Measurements from ENCODE around the gene AGTRAP.

The AGTRAP gene

GRCh38 chr1:11719313-11720032, 16.5 kb upstream of the AGTRAP start:
- no peaks in the 10 kb centered on the region for H3K36me3 ChIP-seq (ENCODE audit: insufficient read depth, low read length)
- peak; percentile 91 for ATAC-seq (ENCODE audit: insufficient read depth, low read depth)
- peak overlapping the region; percentile 55 for H3K9ac ChIP-seq (ENCODE audit: low read depth, low read length)
- H3K4me2 ChIP-seq (ENCODE audit: insufficient read depth, low read length), result peak overlapping the region; percentile 70
- H3K4me1 ChIP-seq (ENCODE audit: insufficient read depth, low read length), result peaks cover 14% of the 10 kb centered on the region
- H3K4me3 ChIP-seq (ENCODE audit: low read depth in 1 of 2, low read length in 2 of 2), result peak overlapping the region; percentile 4 to 56; a peak in 3 of 4 replicates
- TF ChIP-seq, protein P1, sequence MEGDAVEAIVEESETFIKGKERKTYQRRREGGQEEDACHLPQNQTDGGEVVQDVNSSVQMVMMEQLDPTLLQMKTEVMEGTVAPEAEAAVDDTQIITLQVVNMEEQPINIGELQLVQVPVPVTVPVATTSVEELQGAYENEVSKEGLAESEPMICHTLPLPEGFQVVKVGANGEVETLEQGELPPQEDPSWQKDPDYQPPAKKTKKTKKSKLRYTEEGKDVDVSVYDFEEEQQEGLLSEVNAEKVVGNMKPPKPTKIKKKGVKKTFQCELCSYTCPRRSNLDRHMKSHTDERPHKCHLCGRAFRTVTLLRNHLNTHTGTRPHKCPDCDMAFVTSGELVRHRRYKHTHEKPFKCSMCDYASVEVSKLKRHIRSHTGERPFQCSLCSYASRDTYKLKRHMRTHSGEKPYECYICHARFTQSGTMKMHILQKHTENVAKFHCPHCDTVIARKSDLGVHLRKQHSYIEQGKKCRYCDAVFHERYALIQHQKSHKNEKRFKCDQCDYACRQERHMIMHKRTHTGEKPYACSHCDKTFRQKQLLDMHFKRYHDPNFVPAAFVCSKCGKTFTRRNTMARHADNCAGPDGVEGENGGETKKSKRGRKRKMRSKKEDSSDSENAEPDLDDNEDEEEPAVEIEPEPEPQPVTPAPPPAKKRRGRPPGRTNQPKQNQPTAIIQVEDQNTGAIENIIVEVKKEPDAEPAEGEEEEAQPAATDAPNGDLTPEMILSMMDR (IDR thresholded peaks at IDR 0.05; ENCODE audit: borderline replicate concordance, extremely low read depth, low read length, poor library complexity, severe bottlenecking), result peak; percentile 98
- TF ChIP-seq EZH2 (IDR thresholded peaks at IDR 0.05; ENCODE audit: borderline replicate concordance, low read depth, low read length, severe bottlenecking), result no peak
- peak overlapping the region; percentile 86 for H2AFZ ChIP-seq (ENCODE audit: low read depth, low read length)
- no peaks in the 10 kb centered on the region for H4K20me1 ChIP-seq (ENCODE audit: insufficient read depth, low read length)
- no peaks in the 10 kb centered on the region for H3K79me2 ChIP-seq (ENCODE audit: insufficient read depth, low read length)
- DNase-seq, result peak; percentile 82
- peak overlapping the region; percentile 65 for H3K27ac ChIP-seq (ENCODE audit: low read length)
- H3K27me3 ChIP-seq (ENCODE audit: insufficient read depth, low read length, poor library complexity), result no peaks in the 10 kb centered on the region
- H3K9me3 ChIP-seq (ENCODE audit: insufficient read depth, low read length, severe bottlenecking), result no peaks in the 10 kb centered on the region

DNA sequence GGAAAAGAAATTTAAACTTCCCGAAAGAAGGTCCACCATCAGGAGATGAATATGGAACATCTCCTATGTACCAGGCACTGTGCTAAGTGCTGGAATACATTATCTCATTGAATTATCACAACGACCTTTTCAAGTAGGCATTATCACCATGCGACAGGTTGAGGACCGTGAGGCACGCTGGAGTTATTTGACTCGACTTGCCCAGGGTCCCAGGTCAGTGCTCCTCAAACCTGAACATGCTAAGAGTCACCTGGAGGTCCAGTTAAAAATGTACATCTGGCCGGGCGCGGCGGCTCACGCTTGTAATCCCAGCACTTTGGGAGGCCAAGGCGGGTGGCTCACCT, 15.9 kb upstream of the AGTRAP start:
- peak overlapping the region; percentile 55 for H3K9ac ChIP-seq (ENCODE audit: low read depth, low read length)
- H3K9me3 ChIP-seq (ENCODE audit: insufficient read depth, low read length, severe bottlenecking), result no peaks in the 10 kb centered on the region
- peak overlapping the region; percentile 86 for H2AFZ ChIP-seq (ENCODE audit: low read depth, low read length)
- DNase-seq, result no peak
- H3K79me2 ChIP-seq (ENCODE audit: insufficient read depth, low read length), result no peaks in the 10 kb centered on the region
- H3K27ac ChIP-seq (ENCODE audit: low read length), result peak overlapping the region; percentile 65; the same call in 1 of the 2 replicates
- H3K4me2 ChIP-seq (ENCODE audit: insufficient read depth, low read length), result peak overlapping the region; percentile 70
- no peaks in the 10 kb centered on the region for H3K27me3 ChIP-seq (ENCODE audit: insufficient read depth, low read length, poor library complexity)
- H4K20me1 ChIP-seq (ENCODE audit: insufficient read depth, low read length), result no peaks in the 10 kb centered on the region
- H3K4me3 ChIP-seq (ENCODE audit: low read depth in 1 of 2, low read length in 2 of 2), result peak overlapping the region in 1 of 2 experiments; percentile 56; a peak in 2 of 4 replicates
- no peak for ATAC-seq (ENCODE audit: insufficient read depth, low read depth)
- no peaks in the 10 kb centered on the region for H3K36me3 ChIP-seq (ENCODE audit: insufficient read depth, low read length)
- TF ChIP-seq, protein P1 (IDR thresholded peaks at IDR 0.05; ENCODE audit: borderline replicate concordance, extremely low read depth, low read length, poor library complexity, severe bottlenecking), result no peak
- TF ChIP-seq EZH2 (IDR thresholded peaks at IDR 0.05; ENCODE audit: borderline replicate concordance, low read depth, low read length, severe bottlenecking), result no peak
- H3K4me1 ChIP-seq (ENCODE audit: insufficient read depth, low read length), result peaks cover 14% of the 10 kb centered on the region

DNA sequence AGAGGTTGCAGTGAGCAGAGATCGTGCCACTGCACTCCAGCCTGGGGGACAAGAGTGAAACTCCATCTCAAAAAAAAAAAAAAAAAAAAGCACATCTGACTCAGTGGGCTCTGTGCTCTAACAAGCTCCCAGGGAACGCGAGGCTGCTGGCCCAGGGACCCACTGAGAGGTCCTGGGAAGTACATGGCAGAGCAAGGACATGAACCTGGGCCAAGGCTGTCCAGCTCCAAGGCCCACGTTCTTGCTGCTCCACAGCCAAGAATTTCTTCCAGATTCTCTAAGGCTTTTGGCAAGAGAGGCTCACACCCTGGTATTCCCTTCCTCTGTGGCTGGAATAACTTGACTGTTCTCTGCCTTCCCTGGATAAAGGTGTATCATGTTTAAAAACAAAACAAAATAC, 15.4 kb upstream of the AGTRAP start:
- H3K4me3 ChIP-seq (ENCODE audit: low read depth in 1 of 2, low read length in 2 of 2), result no peak overlapping the region
- no peaks in the 10 kb centered on the region for H3K27me3 ChIP-seq (ENCODE audit: insufficient read depth, low read length, poor library complexity)
- no peak overlapping the region for H3K9ac ChIP-seq (ENCODE audit: low read depth, low read length)
- DNase-seq, result no peak
- no peak for ATAC-seq (ENCODE audit: insufficient read depth, low read depth)
- H3K4me1 ChIP-seq (ENCODE audit: insufficient read depth, low read length), result peaks cover 14% of the 10 kb centered on the region
- no peaks in the 10 kb centered on the region for H3K36me3 ChIP-seq (ENCODE audit: insufficient read depth, low read length)
- no peaks in the 10 kb centered on the region for H3K79me2 ChIP-seq (ENCODE audit: insufficient read depth, low read length)
- no peak overlapping the region for H2AFZ ChIP-seq (ENCODE audit: low read depth, low read length)
- no peaks in the 10 kb centered on the region for H3K9me3 ChIP-seq (ENCODE audit: insufficient read depth, low read length, severe bottlenecking)
- H3K4me2 ChIP-seq (ENCODE audit: insufficient read depth, low read length), result no peak overlapping the region
- no peak overlapping the region for H3K27ac ChIP-seq (ENCODE audit: low read length)
- no peaks in the 10 kb centered on the region for H4K20me1 ChIP-seq (ENCODE audit: insufficient read depth, low read length)
- no peak for TF ChIP-seq EZH2 (IDR thresholded peaks at IDR 0.05; ENCODE audit: borderline replicate concordance, low read depth, low read length, severe bottlenecking)
- TF ChIP-seq, protein P1 (IDR thresholded peaks at IDR 0.05; ENCODE audit: borderline replicate concordance, extremely low read depth, low read length, poor library complexity, severe bottlenecking), result no peak

Data from DND-41 (cell line).